OCI-LY1 (cell line): ENCODE results near the gene MYOCOS.

Source experiments
- H2AFZ ChIP-seq: fragments of 200-600 bp; sonication (generic), shearing (Covaris generic); 2 replicates; pipeline ENCODE4 v1.6.0; 2014; ENCODE audit warnings: antibody characterized with exemption, mild to moderate bottlenecking, low read length
- H3F3A ChIP-seq: fragments of 200-600 bp; sonication (generic), shearing (Covaris generic); 2 replicates; pipeline ENCODE4 v1.6.0; 2014; ENCODE audit warnings: mild to moderate bottlenecking, antibody characterized with exemption, low read length, moderate library complexity; ENCODE audit not compliant: insufficient read depth
- H3K27ac ChIP-seq: fragments of 200-600 bp; sonication (generic); 2 replicates; pipeline ENCODE4 v1.5.1; 2014; ENCODE audit warnings: low read length, mixed run types, mild to moderate bottlenecking, low read depth; ENCODE audit not compliant: poor library complexity, severe bottlenecking
- H3K27me3 ChIP-seq: fragments of 200-600 bp; sonication (generic); 2 replicates; pipeline ENCODE4 v1.6.0; 2014; ENCODE audit warnings: antibody characterized with exemption, mild to moderate bottlenecking, low read length, moderate library complexity; ENCODE audit not compliant: insufficient read depth
- H3K36me3 ChIP-seq: fragments of 200-600 bp; sonication (generic); 2 replicates; pipeline ENCODE4 v1.6.1; 2014; ENCODE audit warnings: mild to moderate bottlenecking, antibody characterized with exemption, low read length, moderate library complexity, mixed read lengths; ENCODE audit not compliant: insufficient read depth
- H3K4me1 ChIP-seq: fragments of 200-600 bp; sonication (generic); 2 replicates; pipeline ENCODE4 v1.5.1; 2014; ENCODE audit warnings: mild to moderate bottlenecking, low read length, moderate library complexity; ENCODE audit not compliant: insufficient read depth, severe bottlenecking
- H3K4me2 ChIP-seq: fragments of 200-600 bp; sonication (generic), shearing (Covaris generic); 2 replicates; pipeline ENCODE4 v1.6.1; 2014; ENCODE audit warnings: low read length
- H3K4me3 ChIP-seq: fragments of 200-600 bp; sonication (generic); 2 replicates; pipeline ENCODE4 v1.5.1; 2014; ENCODE audit warnings: low read length, low read depth, mild to moderate bottlenecking, mixed read lengths; ENCODE audit not compliant: poor library complexity, severe bottlenecking
- H3K79me2 ChIP-seq: fragments of 200-600 bp; shearing (Covaris generic); 2 replicates; pipeline ENCODE4 v1.6.1; 2016; ENCODE audit warnings: mixed run types, low read length, mixed read lengths; ENCODE audit not compliant: insufficient read depth
- H3K9ac ChIP-seq: fragments of 200-600 bp; sonication (generic), shearing (Covaris generic); 2 replicates; pipeline ENCODE4 v1.6.1; 2014; ENCODE audit warnings: mild to moderate bottlenecking, low read length, mixed read lengths
- H3K9me2 ChIP-seq: fragments of 200-600 bp; sonication (generic), shearing (Covaris generic); 2 replicates; pipeline ENCODE4 v1.6.1; 2014; ENCODE audit warnings: low read depth, mild to moderate bottlenecking, low read length, mixed read lengths
- H3K9me3 ChIP-seq: fragments of 200-600 bp; shearing (Covaris generic); 2 replicates; pipeline ENCODE4 v1.6.1; 2014; ENCODE audit warnings: low read length, mixed read lengths
- H4K20me1 ChIP-seq: fragments of 200-600 bp; sonication (generic), shearing (Covaris generic); 2 replicates; pipeline ENCODE4 v1.6.0; 2016; ENCODE audit warnings: mild to moderate bottlenecking, low read length; ENCODE audit not compliant: insufficient read depth
- EZH2 ChIP-seq: fragments of 200-600 bp; sonication (generic), shearing (Covaris generic); IDR thresholded peaks from 2 replicates; pipeline ENCODE4 v1.8.0; 2017; ENCODE audit warnings: borderline replicate concordance, mixed run types, mild to moderate bottlenecking, antibody characterized with exemption, low read length, moderate library complexity, mixed read lengths
- TF ChIP-seq, protein P1 (sequence below): fragments of 200-600 bp; sonication (generic), shearing (Covaris generic); IDR thresholded peaks from 2 replicates; pipeline ENCODE4 v1.5.1; 2017; ENCODE audit warnings: mild to moderate bottlenecking, antibody characterized with exemption, low read length, moderate library complexity, mixed read lengths

The MYOCOS gene

DNA sequence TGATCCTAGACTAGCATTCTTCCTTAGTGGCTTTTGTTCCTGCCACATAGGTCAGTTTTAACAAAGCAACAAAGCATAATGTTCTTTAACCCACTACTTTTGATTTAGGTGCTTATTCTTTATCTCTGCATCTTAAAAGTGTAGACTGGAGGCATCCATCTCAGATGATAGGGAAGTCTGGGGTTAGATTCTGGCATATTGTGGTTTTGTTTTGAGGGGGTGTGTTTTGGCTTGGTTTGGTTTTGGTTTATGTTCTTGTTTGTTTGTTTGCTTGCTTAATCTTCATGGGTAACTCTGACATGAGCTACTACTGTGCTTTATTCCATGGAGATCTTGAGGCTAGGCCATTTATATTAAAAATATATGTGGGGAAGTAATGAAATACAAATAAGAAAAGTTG, 40.3 kb upstream of the MYOCOS start:
- Histone ChIP-seq H3K36me3 (peaks cover 93% of the 10 kb centered on the region), H3K4me1 (no peaks in the 10 kb centered on the region), H3K27me3 (no peaks in the 10 kb centered on the region), H3K4me3 (no peak overlapping the region), H3K4me2 (no peak overlapping the region), H3K9me3 (no peaks in the 10 kb centered on the region), H3K27ac (no peak overlapping the region), H3F3A (no peaks in the 10 kb centered on the region), H2AFZ (no peak overlapping the region), H3K79me2 (no peaks in the 10 kb centered on the region), H3K9ac (no peak overlapping the region), H3K9me2 (no peaks in the 10 kb centered on the region), H4K20me1 (no peaks in the 10 kb centered on the region)
- no peak for TF ChIP-seq EZH2
- TF ChIP-seq, protein P1, sequence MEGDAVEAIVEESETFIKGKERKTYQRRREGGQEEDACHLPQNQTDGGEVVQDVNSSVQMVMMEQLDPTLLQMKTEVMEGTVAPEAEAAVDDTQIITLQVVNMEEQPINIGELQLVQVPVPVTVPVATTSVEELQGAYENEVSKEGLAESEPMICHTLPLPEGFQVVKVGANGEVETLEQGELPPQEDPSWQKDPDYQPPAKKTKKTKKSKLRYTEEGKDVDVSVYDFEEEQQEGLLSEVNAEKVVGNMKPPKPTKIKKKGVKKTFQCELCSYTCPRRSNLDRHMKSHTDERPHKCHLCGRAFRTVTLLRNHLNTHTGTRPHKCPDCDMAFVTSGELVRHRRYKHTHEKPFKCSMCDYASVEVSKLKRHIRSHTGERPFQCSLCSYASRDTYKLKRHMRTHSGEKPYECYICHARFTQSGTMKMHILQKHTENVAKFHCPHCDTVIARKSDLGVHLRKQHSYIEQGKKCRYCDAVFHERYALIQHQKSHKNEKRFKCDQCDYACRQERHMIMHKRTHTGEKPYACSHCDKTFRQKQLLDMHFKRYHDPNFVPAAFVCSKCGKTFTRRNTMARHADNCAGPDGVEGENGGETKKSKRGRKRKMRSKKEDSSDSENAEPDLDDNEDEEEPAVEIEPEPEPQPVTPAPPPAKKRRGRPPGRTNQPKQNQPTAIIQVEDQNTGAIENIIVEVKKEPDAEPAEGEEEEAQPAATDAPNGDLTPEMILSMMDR = no peak

- Histone ChIP-seq H3K27me3 (no peaks in the 10 kb centered on the region), H3K36me3 (peaks cover 93% of the 10 kb centered on the region), H3K27ac (no peak overlapping the region), H3K9me2 (no peaks in the 10 kb centered on the region), H3K9me3 (no peaks in the 10 kb centered on the region), H3K4me1 (no peaks in the 10 kb centered on the region), H3F3A (no peaks in the 10 kb centered on the region), H2AFZ (no peak overlapping the region), H3K4me3 (no peak overlapping the region), H4K20me1 (no peaks in the 10 kb centered on the region), H3K4me2 (no peak overlapping the region), H3K79me2 (no peaks in the 10 kb centered on the region), H3K9ac (no peak overlapping the region)
- no peak for TF ChIP-seq EZH2
- TF ChIP-seq, protein P1 = no peak
Measured at GRCh38 chr1:171582589-171582988, 39.5 kb upstream of the MYOCOS start.

GRCh38 chr1:171583591-171584201, 38.3 kb upstream of the MYOCOS start:
- Histone ChIP-seq H3K27ac (no peak overlapping the region), H3K9me2 (no peaks in the 10 kb centered on the region), H4K20me1 (no peaks in the 10 kb centered on the region), H3K4me3 (no peak overlapping the region), H3K4me2 (no peak overlapping the region), H3K79me2 (no peaks in the 10 kb centered on the region), H2AFZ (no peak overlapping the region), H3F3A (no peaks in the 10 kb centered on the region), H3K9me3 (no peaks in the 10 kb centered on the region), H3K36me3 (peaks cover 93% of the 10 kb centered on the region), H3K27me3 (no peaks in the 10 kb centered on the region), H3K9ac (no peak overlapping the region), H3K4me1 (no peaks in the 10 kb centered on the region)
- TF ChIP-seq EZH2 = no peak
- TF ChIP-seq, protein P1 = no peak
